Spinal cord (tissue), 10 donors: ENCODE measurements around the gene DGKI. TPM values are rescaled to one million over a fixed set of nuclear protein-coding genes. Genes with fewer than 3 reads are reported as not detected.
"Not testable (repeated sequence)": the region's sequence is repeated elsewhere in the genome, so short reads cannot be mapped to it uniquely, and the experiment has no call there.

ENCODE experiments used
- DNase-seq, 6 donors: peaks; one replicate each; pipeline versions ENCODE4 v3.0.0 to v3.0.0-alpha.2; 2013 to 2015; ENCODE audit warnings: low spot score in 6 of 6, low read depth in 4 of 6
- H3K27ac ChIP-seq: one replicate; pipeline ENCODE4 v1.5.1; 2013; ENCODE audit warnings: low read depth, low read length, control low read depth
- H3K27me3 ChIP-seq: one replicate; pipeline ENCODE4 v1.6.1; 2013; ENCODE audit warnings: low read length; ENCODE audit not compliant: control insufficient read depth, insufficient read depth
- H3K36me3 ChIP-seq: one replicate; pipeline ENCODE4 v1.6.1; 2013; ENCODE audit warnings: low read length; ENCODE audit not compliant: control insufficient read depth, insufficient read depth
- H3K4me1 ChIP-seq: one replicate; pipeline ENCODE4 v1.6.1; 2013; ENCODE audit warnings: low read length; ENCODE audit not compliant: control insufficient read depth, insufficient read depth
- H3K4me3 ChIP-seq: one replicate; pipeline ENCODE4 v1.5.1; 2013; ENCODE audit warnings: low read depth, low read length, control low read depth
- H3K9me3 ChIP-seq: one replicate; pipeline ENCODE4 v1.6.1; 2013; ENCODE audit warnings: low read length; ENCODE audit not compliant: control insufficient read depth, insufficient read depth
- WGBS: methylation state at CpG from one replicate; pipeline ENCODE4 v1.1.5; 2013; ENCODE audit warnings: missing lambda C conversion rate; ENCODE audit not compliant: insufficient coverage; 5-methylcytosine and 5-hydroxymethylcytosine counted together
- polyA plus RNA-seq, 2 donors: library from polyadenylated mRNA; unstranded; fragments of 120-200 nt; gene quantifications; one replicate each; pipeline ENCODE4 v1.2.1, GENCODE V29; 2013; ENCODE audit not compliant: insufficient read length in 2 of 2
- total RNA-seq, 2 donors: library from RNA; depleted of rRNA in 1 of 2; stranded (reverse); fragments of 120-200 nt in 1 of 2; fragments of >200 nt in 1 of 2; gene quantifications; one replicate each; pipeline versions ENCODE4 v1.2.3 to v1.2.4, GENCODE V29; 2013 to 2014
- donor health status: healthy.

DGKI gene
- total and polyA plus RNA-seq, 4 donors, result 12.4 to 75.0 (median 22.7) TPM

DNA sequence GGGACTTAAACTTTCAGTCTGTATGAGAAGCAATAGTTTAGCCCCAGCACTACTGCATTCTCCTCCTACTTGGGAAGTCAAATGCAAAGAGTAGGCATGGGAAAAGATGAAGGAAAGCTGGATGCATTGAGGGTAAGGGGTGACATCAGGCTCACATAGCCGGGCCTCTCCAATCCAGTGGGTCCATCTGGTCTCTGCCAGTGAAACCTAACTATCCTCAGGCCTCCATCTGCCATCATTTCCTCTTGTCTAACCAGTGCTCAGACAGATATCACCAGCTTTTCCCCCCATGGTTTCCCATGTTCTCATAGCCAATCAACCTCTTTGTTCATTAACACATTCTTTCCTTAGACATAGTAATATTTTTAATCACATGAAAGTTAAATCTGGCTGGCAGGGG, 118.3 kb downstream of the DGKI start:
- Histone ChIP-seq H3K9me3 (no peaks in the 10 kb centered on the region), H3K4me1 (no peaks in the 10 kb centered on the region), H3K27ac (no peak overlapping the region), H3K4me3 (no peak overlapping the region), H3K27me3 (no peaks in the 10 kb centered on the region), H3K36me3 (no peaks in the 10 kb centered on the region)
- no peak for DNase-seq
- WGBS, result no CpG with 5 or more reads among the region's 1 CpG

DNA sequence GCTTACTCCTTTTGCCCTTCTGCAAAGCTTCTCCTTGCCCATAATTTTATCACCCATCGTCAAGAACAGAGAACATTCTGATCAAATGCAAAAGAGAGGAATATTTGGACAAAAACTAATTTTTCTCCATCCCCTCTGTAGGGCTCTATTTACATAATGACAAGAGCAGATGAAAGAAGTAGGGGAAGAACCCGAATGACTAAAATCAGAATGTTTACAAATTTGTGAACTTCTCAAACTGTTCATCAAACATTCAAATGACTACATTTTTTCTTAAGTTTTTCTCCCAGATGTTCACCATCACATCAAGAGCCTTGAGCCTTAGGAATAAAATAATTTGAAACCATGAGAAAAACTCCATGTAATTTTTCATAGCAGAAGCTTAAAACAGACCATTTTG, 119.4 kb downstream of the DGKI start:
- Histone ChIP-seq H3K4me1 (no peaks in the 10 kb centered on the region), H3K36me3 (no peaks in the 10 kb centered on the region), H3K9me3 (no peaks in the 10 kb centered on the region), H3K4me3 (no peak overlapping the region), H3K27me3 (no peaks in the 10 kb centered on the region), H3K27ac (no peak overlapping the region)
- DNase-seq, result no peak
- WGBS, result no CpG with 5 or more reads among the region's 2 CpGs

DNA sequence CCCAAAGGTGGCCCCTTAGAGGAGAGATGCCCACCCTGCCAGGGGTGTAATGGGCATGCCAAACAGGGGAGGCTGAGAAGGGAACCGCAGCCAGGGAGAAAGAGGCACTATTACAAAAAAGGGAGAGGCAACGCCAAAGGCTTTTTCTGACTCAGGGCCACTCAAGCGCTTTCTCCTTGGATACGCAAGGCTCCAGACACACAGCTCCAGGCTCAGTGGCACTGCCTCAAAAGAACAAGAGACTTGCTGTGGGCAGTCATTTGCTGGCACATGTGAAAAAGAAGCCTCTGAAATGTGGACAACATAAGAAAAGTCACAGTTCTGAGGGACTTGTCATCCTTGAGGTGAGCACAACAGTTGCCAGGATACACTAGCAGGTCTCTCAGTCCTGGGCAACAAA, 128.4 kb downstream of the DGKI start:
- Histone ChIP-seq H3K27ac (peak overlapping the region; percentile 53), H3K9me3 (no peaks in the 10 kb centered on the region), H3K4me3 (no peak overlapping the region), H3K36me3 (no peaks in the 10 kb centered on the region), H3K4me1 (peaks cover 7% of the 10 kb centered on the region), H3K27me3 (no peaks in the 10 kb centered on the region)
- 36% methylated on average over 4 of the region's 4 CpGs for WGBS
- DNase-seq, result peak; percentile 13 to 79 (median 42)

GRCh38 chr7:137717811-137718271, 128.9 kb downstream of the DGKI start:
- H3K36me3 ChIP-seq, result no peaks in the 10 kb centered on the region
- H3K27ac ChIP-seq, result peak overlapping the region; percentile 53
- H3K27me3 ChIP-seq, result no peaks in the 10 kb centered on the region
- DNase-seq, result peak in 4 of 6 donors; percentile 3 to 53 (median 10)
- H3K4me3 ChIP-seq, result no peak overlapping the region
- H3K9me3 ChIP-seq, result no peaks in the 10 kb centered on the region
- peaks cover 7% of the 10 kb centered on the region for H3K4me1 ChIP-seq
- WGBS, result 17% methylated on average over 5 of the region's 7 CpGs

DNA sequence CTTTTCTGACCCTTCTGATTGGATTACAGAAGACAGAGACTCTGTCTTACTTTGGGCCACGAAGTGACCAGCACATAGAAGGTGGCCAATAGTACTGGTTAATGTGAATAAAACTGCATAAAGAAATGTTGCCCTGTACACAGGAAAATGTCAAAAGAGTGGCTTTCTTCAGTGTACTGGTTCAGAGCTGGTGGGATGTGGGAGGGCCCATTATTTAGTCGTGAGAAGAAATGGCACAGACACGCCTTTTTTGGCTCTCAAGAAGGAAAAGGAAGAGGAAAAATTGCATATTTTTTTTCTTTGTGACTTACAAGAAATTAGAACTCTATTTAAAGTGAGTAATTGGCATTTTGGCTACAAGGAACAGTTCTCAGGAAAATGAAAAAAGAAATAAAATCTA, 129.7 kb downstream of the DGKI start:
- WGBS, result 50% methylated on average over 1 of the region's 3 CpGs
- no peak for DNase-seq

DNA sequence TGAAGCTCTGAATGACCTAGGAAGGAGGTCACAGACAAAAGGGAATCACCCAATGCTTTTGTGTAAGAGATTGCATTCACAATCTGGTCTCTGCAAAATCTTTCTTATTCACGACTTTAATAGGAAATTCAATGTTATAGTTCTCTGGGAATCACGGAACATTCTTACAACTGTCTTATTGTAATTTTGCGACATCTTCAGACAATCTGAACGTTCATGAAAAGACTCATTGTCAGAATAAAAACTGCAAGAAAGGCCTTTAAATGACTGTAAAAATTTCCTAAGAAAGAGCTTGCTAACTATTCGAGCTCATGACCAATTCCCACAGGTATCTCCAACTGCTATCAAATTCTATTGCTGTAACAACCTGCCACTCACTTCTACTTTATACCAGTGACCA, 130.7 kb downstream of the DGKI start:
- no peak for DNase-seq
- Histone ChIP-seq H3K27ac (no peak overlapping the region), H3K9me3 (no peaks in the 10 kb centered on the region), H3K27me3 (no peaks in the 10 kb centered on the region), H3K36me3 (no peaks in the 10 kb centered on the region), H3K4me3 (no peak overlapping the region), H3K4me1 (peaks cover 7% of the 10 kb centered on the region)
- WGBS, result 67% methylated on average over 1 of the region's 5 CpGs

More for the DNA sequence above, 129.7 kb downstream of the DGKI start:
- Histone ChIP-seq H3K27me3 (no peaks in the 10 kb centered on the region), H3K9me3 (no peaks in the 10 kb centered on the region), H3K36me3 (no peaks in the 10 kb centered on the region), H3K4me1 (peaks cover 7% of the 10 kb centered on the region), H3K4me3 (no peak overlapping the region), H3K27ac (no peak overlapping the region)

DNA sequence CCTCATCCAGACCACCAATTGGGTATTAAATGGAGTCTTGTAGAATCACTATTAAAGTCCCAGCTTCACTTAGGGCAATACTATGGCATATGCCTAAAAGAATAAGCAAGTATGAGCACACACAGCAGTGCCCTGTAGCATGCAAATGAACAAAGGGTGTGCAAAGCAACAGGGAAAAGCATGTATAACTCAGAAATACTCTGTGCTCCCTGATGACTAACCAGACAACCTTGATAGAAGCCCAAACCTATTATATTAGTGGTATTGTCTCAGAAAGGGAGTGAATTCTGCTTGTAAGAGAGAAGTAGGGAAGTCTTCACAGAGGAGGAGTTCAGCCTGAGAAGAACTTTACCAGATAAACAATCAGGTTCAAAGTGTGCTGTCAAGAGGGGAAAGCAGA, 131.2 kb downstream of the DGKI start:
- peaks cover 7% of the 10 kb centered on the region for H3K4me1 ChIP-seq
- DNase-seq, result no peak
- H3K27me3 ChIP-seq, result no peaks in the 10 kb centered on the region
- no peaks in the 10 kb centered on the region for H3K36me3 ChIP-seq
- no peaks in the 10 kb centered on the region for H3K9me3 ChIP-seq
- H3K27ac ChIP-seq, result no peak overlapping the region
- H3K4me3 ChIP-seq, result no peak overlapping the region

GRCh38 chr7:137715121-137715520, 131.7 kb downstream of the DGKI start:
- Histone ChIP-seq H3K4me1 (peaks cover 7% of the 10 kb centered on the region), H3K27ac (no peak overlapping the region), H3K9me3 (no peaks in the 10 kb centered on the region), H3K27me3 (no peaks in the 10 kb centered on the region), H3K4me3 (no peak overlapping the region), H3K36me3 (no peaks in the 10 kb centered on the region)
- WGBS, result no CpG with 5 or more reads among the region's 3 CpGs
- DNase-seq, result no peak

GRCh38 chr7:137706330-137706729, 140.4 kb downstream of the DGKI start:
- not testable (repeated sequence) for H3K9me3 ChIP-seq, H3K27me3 ChIP-seq, H3K36me3 ChIP-seq, H3K4me3 ChIP-seq, DNase-seq, H3K27ac ChIP-seq, H3K4me1 ChIP-seq
- 100% methylated on average over 4 of the region's 5 CpGs for WGBS

DNA sequence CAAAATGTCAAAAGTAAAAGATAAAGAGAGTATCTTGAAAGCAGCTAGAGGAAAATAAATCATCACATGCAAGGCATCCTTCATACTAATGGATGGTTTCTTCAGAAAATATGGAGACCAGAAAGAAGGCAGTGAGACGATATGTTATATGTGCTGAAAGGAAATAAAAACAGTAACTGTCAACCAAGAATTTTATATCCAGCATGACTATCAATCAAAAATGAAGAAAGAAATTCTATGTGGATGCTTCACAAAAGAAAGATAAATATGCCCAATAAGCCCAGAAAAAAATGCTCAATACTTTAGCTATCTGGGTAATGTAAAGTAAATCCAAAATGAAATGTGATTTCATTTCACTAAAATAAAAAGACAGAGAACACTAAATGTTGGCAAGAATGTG, 142.1 kb downstream of the DGKI start:
- no peak for DNase-seq
- no peak overlapping the region for H3K4me3 ChIP-seq
- H3K36me3 ChIP-seq, result no peaks in the 10 kb centered on the region
- no CpG with 5 or more reads among the region's 1 CpG for WGBS
- peaks cover 2% of the 10 kb centered on the region for H3K9me3 ChIP-seq
- H3K27ac ChIP-seq, result no peak overlapping the region
- H3K27me3 ChIP-seq, result no peaks in the 10 kb centered on the region
- H3K4me1 ChIP-seq, result no peaks in the 10 kb centered on the region
